ENCODE results near the gene TUBG1.

- TF ChIP-seq, protein P1, sequence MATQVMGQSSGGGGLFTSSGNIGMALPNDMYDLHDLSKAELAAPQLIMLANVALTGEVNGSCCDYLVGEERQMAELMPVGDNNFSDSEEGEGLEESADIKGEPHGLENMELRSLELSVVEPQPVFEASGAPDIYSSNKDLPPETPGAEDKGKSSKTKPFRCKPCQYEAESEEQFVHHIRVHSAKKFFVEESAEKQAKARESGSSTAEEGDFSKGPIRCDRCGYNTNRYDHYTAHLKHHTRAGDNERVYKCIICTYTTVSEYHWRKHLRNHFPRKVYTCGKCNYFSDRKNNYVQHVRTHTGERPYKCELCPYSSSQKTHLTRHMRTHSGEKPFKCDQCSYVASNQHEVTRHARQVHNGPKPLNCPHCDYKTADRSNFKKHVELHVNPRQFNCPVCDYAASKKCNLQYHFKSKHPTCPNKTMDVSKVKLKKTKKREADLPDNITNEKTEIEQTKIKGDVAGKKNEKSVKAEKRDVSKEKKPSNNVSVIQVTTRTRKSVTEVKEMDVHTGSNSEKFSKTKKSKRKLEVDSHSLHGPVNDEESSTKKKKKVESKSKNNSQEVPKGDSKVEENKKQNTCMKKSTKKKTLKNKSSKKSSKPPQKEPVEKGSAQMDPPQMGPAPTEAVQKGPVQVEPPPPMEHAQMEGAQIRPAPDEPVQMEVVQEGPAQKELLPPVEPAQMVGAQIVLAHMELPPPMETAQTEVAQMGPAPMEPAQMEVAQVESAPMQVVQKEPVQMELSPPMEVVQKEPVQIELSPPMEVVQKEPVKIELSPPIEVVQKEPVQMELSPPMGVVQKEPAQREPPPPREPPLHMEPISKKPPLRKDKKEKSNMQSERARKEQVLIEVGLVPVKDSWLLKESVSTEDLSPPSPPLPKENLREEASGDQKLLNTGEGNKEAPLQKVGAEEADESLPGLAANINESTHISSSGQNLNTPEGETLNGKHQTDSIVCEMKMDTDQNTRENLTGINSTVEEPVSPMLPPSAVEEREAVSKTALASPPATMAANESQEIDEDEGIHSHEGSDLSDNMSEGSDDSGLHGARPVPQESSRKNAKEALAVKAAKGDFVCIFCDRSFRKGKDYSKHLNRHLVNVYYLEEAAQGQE (IDR thresholded peaks at IDR 0.05): no peak
- TF ChIP-seq CTCF (IDR thresholded peaks at IDR 0.05; ENCODE audit: low read depth, low read length, missing input control) (no peak), TAF1 (conservative IDR thresholded peaks at IDR 0.05) (no peak), EGR1 (IDR thresholded peaks at IDR 0.05; ENCODE audit: low read depth in 2 of 2) (no peak), RAD21 (IDR thresholded peaks at IDR 0.05) (no peak), MAX (IDR thresholded peaks at IDR 0.05) (no peak), HNF4A (conservative IDR thresholded peaks at IDR 0.05) (no peak), JUND (IDR thresholded peaks at IDR 0.05) (no peak), YY1 (IDR thresholded peaks at IDR 0.05) (no peak), HNF4G (IDR thresholded peaks at IDR 0.05) (no peak), FOXA1 (IDR thresholded peaks at IDR 0.05) (no peak), SP1 (IDR thresholded peaks at IDR 0.05) (no peak)
These were observed 36.4 kb upstream of the TUBG1 start for GRCh38 chr17:42573095-42573494.

Data from liver (tissue), 3 donors.